Gastroesophageal sphincter (tissue), 4 donors: ENCODE data around the gene SLC44A3. TPM values are rescaled to one million over a fixed set of nuclear protein-coding genes. Genes with fewer than 3 reads are reported as not detected.

Experiments used
- ATAC-seq: fragments of 150-250 bp; one replicate; pipeline ENCODE4 v1.9.1; 2016; ENCODE audit warnings: mild to moderate bottlenecking, moderate library complexity
- H3K27ac ChIP-seq, 4 donors: fragments of 200-600 bp; sonication (generic) in 3 of 4; 1 replicate in 3 of 4; 2 replicates in 1 of 4; pipeline ENCODE4 v1.5.1; 2016 to 2019
- H3K27me3 ChIP-seq: fragments of 200-600 bp; sonication (generic); one replicate; pipeline ENCODE4 v1.5.1; 2019
- H3K36me3 ChIP-seq, 2 donors: fragments of 200-600 bp; sonication (generic); one replicate each; pipeline ENCODE4 v1.5.1; 2019; ENCODE audit warnings: control low read depth in 1 of 2
- H3K4me1 ChIP-seq, 3 donors: fragments of 200-600 bp; sonication (generic); 1 replicate in 2 of 3; 2 replicates in 1 of 3; pipeline ENCODE4 v1.5.1; 2016 to 2019; ENCODE audit warnings: control low read depth in 2 of 3
- H3K4me3 ChIP-seq, 2 donors: fragments of 200-600 bp; sonication (generic); one replicate each; pipeline ENCODE4 v1.5.1; 2019; ENCODE audit warnings: mild to moderate bottlenecking in 1 of 2, moderate library complexity in 1 of 2
- H3K9me3 ChIP-seq, 3 donors: fragments of 200-600 bp; sonication (generic); one replicate each; pipeline ENCODE4 v1.5.1; 2017 to 2019; ENCODE audit warnings: control low read depth in 2 of 3
- EP300 ChIP-seq: sonication (generic); formaldehyde crosslinking; IDR thresholded peaks from one replicate; pipeline ENCODE4 v1.6.1; 2017; ENCODE audit warnings: antibody characterized with exemption, mild to moderate bottlenecking
- POLR2A ChIP-seq, 2 donors: fragments of 450-650 bp; IDR thresholded peaks; one replicate each; pipeline ENCODE4 v1.6.1; 2017; ENCODE audit warnings: antibody characterized with exemption in 2 of 2, mild to moderate bottlenecking in 2 of 2, moderate library complexity in 1 of 2
- POLR2AphosphoS5 ChIP-seq: sonication (generic); formaldehyde crosslinking; IDR thresholded peaks from one replicate; pipeline ENCODE4 v1.6.1; 2017; ENCODE audit warnings: antibody characterized with exemption
- whole genome bisulfite sequencing, 2 donors: methylation state at CpG; one replicate each; pipeline ENCODE4 v1.1.5; 2018; ENCODE audit warnings: low coverage in 1 of 2; 5-methylcytosine and 5-hydroxymethylcytosine counted together
- total RNA-seq, 4 donors: library from RNA; depleted of rRNA; stranded (reverse); fragments of >200 nt; gene quantifications; one replicate each; pipeline ENCODE4 v1.1.0, GENCODE V29; 2016
- TF ChIP-seq, protein P1 (sequence below), 4 experiments: fragments of 200-600 bp in 2 of 4; fragments of 450-650 bp in 2 of 4; sonication (generic) in 1 of 4; IDR thresholded peaks; one replicate each; pipeline ENCODE4 v1.5.1; 2017 to 2019; ENCODE audit warnings: antibody characterized with exemption in 4 of 4, mild to moderate bottlenecking in 2 of 4, moderate library complexity in 2 of 4

The SLC44A3 gene
- total RNA-seq, 4 donors from 2014 or later = 0.47 to 3.9 (median 1.2) TPM

DNA sequence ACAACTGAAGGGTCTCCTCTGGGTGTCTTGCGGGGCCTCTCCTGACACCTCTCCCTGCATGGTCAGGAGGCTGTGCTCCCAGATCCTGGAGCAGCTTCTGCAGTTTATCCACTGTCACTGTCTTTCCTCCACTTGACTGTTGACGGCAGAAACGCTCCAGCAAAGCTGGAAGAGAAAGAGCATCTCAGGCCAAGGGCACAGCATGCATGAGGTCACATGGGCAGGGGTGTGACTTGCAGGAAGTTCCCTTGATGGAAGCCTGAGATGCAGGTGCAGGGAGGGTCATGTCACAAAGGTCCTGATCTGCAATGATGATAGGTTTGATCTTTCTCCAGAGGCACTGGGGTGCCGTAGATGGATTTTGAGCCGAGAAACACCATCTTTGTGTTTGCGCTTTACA, 23.3 kb downstream of the SLC44A3 start:
- ATAC-seq = no peak
- H3K4me3 ChIP-seq = no peak overlapping the region
- TF ChIP-seq POLR2A (IDR thresholded peaks at IDR 0.05) (no peak), POLR2AphosphoS5 (no peak), EP300 (no peak)
- TF ChIP-seq, protein P1, sequence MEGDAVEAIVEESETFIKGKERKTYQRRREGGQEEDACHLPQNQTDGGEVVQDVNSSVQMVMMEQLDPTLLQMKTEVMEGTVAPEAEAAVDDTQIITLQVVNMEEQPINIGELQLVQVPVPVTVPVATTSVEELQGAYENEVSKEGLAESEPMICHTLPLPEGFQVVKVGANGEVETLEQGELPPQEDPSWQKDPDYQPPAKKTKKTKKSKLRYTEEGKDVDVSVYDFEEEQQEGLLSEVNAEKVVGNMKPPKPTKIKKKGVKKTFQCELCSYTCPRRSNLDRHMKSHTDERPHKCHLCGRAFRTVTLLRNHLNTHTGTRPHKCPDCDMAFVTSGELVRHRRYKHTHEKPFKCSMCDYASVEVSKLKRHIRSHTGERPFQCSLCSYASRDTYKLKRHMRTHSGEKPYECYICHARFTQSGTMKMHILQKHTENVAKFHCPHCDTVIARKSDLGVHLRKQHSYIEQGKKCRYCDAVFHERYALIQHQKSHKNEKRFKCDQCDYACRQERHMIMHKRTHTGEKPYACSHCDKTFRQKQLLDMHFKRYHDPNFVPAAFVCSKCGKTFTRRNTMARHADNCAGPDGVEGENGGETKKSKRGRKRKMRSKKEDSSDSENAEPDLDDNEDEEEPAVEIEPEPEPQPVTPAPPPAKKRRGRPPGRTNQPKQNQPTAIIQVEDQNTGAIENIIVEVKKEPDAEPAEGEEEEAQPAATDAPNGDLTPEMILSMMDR (IDR thresholded peaks at IDR 0.05) = no peak
- H3K9me3 ChIP-seq = no peaks in the 10 kb centered on the region
- no peaks in the 10 kb centered on the region for H3K4me1 ChIP-seq
- no peaks in the 10 kb centered on the region for H3K27me3 ChIP-seq
- no peak overlapping the region for H3K27ac ChIP-seq
- 80% methylated on average over 1 of the region's 6 CpGs; no CpG with 5 or more reads in 1 of the 2 donors for WGBS, 2 donors
- H3K36me3 ChIP-seq = no peaks in the 10 kb centered on the region

DNA sequence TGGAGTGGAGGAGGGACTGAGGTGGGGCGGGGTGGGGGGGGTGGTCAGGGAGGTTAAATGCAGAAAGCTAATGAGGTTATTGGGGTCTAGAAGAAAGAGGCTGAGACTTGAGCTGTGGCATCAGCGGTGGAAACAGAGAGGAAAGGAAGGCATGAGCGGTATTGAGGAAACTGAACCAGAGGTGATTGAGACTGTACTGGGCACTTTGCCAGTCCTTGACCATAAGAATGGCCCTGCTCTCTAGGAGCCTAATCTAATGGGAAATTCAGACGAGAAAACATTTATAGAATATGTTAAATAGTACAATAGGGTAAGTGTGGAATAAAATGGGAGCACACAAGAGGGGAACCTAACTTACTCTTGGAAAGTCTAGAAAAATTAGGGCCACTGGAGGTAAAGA, 23.7 kb downstream of the SLC44A3 start:
- Histone ChIP-seq H3K27ac (no peak overlapping the region), H3K4me1 (no peaks in the 10 kb centered on the region), H3K9me3 (no peaks in the 10 kb centered on the region), H3K36me3 (no peaks in the 10 kb centered on the region), H3K27me3 (no peaks in the 10 kb centered on the region), H3K4me3 (no peak overlapping the region)
- no peak for TF ChIP-seq EP300
- no peak for TF ChIP-seq POLR2AphosphoS5
- TF ChIP-seq, protein P1 (IDR thresholded peaks at IDR 0.05) = no peak
- no peak for TF ChIP-seq POLR2A (IDR thresholded peaks at IDR 0.05)
- WGBS, 2 donors = 77 to 100% methylated on average over 1 to 3 of the region's 4 CpGs
- ATAC-seq = no peak

DNA sequence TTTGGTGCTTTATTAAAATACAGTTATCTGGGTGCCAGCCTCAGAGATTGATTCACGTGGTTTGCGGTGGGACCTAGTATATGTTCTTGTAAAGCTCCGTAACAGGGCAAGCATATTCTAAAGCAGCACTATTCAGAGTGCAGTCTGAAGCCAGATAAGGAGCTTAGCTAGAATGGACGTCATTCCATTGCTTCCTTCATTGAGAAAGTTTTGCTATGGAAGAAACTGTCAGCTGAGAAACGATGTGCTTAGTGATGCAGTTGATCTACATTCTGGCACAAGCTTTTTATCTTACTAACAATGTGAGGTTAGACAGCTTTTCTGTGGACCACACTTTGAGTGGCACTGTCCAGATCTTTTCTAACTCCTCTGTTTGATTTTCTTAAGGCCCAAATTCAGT, 26.2 kb downstream of the SLC44A3 start:
- Histone ChIP-seq H3K4me1 (peaks cover 0 to 1% (median 0%) of the 10 kb centered on the region in 3 donors), H3K27ac (no peak overlapping the region), H3K27me3 (no peaks in the 10 kb centered on the region), H3K4me3 (no peak overlapping the region), H3K9me3 (no peaks in the 10 kb centered on the region), H3K36me3 (no peaks in the 10 kb centered on the region)
- 71 to 77% methylated on average over 5 of the region's 5 CpGs for WGBS, 2 donors
- no peak for TF ChIP-seq EP300
- no peak for TF ChIP-seq POLR2A (IDR thresholded peaks at IDR 0.05)
- TF ChIP-seq POLR2AphosphoS5 = no peak
- TF ChIP-seq, protein P1 (IDR thresholded peaks at IDR 0.05) = no peak
- no peak for ATAC-seq

DNA sequence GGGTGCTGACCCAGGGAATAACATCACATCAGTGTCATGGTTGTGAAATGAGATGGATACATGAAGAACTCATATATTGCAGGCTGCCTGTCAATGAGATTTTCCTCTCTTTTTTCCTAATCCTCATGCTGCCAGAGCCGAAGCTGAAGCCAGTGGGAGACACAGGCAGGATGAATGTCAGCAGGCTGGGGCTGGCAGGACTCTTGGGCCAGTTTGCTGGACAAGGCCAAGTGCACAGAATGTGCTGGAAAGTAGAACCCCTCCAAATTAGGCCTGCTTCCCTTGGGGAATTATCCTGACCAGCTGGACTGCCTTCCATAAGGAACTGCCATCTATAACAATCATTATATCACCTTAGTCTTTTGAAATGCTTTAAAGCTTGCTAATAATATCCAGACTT, 31.4 kb downstream of the SLC44A3 start:
- H3K27me3 ChIP-seq = no peaks in the 10 kb centered on the region
- ATAC-seq = no peak
- peaks cover 0 to 25% (median 4%) of the 10 kb centered on the region in 3 donors for H3K4me1 ChIP-seq
- no peaks in the 10 kb centered on the region for H3K9me3 ChIP-seq
- no peak overlapping the region for H3K4me3 ChIP-seq
- 43% methylated on average over 1 of the region's 1 CpG; no CpG with 5 or more reads in 1 of the 2 donors for WGBS, 2 donors
- H3K27ac ChIP-seq = no peak overlapping the region
- no peaks in the 10 kb centered on the region for H3K36me3 ChIP-seq
- TF ChIP-seq EP300 = no peak
- TF ChIP-seq, protein P1 (IDR thresholded peaks at IDR 0.05) = no peak
- TF ChIP-seq POLR2A (IDR thresholded peaks at IDR 0.05) = no peak
- TF ChIP-seq POLR2AphosphoS5 = no peak

DNA sequence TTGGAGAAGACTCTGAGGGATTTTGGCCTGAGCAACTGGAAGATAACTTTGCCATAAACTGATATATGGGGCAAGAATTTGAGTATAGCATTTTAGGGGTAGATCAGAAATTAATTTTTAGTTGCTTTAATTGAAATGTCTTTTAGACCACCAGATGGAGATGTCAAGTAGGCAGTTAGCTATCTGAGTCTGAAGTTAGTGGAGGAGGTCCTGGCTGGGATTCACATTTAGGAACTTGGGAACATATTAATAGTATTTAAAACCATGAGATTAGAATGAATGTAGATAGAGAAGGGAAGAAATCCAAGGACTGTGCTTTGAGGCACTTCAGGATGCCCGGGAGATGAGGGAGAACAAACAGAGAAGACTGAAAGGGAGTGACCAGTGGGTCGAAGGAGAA, 32.6 kb downstream of the SLC44A3 start:
- H3K4me1 ChIP-seq = peaks cover 0 to 25% (median 4%) of the 10 kb centered on the region in 3 donors
- TF ChIP-seq, protein P1 (IDR thresholded peaks at IDR 0.05) = peak in 2 of 4 experiments; percentile 17 to 23
- TF ChIP-seq POLR2AphosphoS5 = no peak
- no peak for ATAC-seq
- H3K36me3 ChIP-seq = no peaks in the 10 kb centered on the region
- H3K27ac ChIP-seq = no peak overlapping the region
- no peaks in the 10 kb centered on the region for H3K9me3 ChIP-seq
- H3K4me3 ChIP-seq = no peak overlapping the region
- H3K27me3 ChIP-seq = no peaks in the 10 kb centered on the region
- WGBS, 2 donors = 36% methylated on average over 2 of the region's 2 CpGs; no CpG with 5 or more reads in 1 of the 2 donors
